ENCODE results near the gene MYH6.

DNA sequence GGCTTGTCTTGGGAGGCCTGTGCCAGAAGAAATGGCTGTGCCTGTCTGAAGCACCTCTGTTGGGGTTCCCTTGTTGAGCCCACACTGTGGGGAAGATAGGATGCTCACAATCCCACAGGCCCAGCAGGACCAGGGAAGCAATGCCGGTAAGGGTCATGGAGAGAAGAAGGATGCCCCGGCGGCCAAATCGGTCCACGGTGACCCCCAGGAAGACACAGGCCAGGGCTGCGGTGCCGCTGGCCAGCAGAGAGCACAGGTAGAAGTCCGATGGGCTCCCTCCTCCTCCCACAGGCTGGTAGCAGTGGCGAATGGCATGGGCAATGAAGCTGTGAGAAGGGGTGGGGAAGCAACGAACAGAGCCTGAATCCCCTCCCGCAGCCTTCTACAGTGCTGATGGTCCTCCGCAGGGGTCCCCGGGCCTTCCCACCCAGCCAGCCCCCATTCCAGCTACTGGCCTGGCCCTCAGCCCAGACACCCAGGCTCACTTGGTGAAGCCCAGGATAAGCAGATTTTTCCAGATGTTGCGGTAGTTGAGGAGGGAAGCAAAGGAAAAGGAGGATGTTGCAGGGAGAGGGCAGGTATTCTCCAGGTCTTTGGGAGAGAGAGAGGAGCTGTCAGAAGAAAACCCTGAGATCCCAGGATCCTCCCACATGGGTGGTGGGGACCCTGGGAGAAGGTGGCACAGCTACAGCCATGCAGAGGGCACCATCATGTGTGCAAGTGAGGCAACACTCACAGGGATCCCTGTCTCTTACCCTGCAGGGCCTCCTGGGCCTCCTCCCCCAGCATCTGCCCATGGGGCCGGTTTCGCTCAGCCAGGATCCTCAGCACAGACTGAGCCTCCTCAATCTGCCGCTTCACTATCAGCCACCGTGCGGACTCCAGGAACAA, 60.4 kb downstream of the MYH6 start:
- TF ChIP-seq, protein P1, sequence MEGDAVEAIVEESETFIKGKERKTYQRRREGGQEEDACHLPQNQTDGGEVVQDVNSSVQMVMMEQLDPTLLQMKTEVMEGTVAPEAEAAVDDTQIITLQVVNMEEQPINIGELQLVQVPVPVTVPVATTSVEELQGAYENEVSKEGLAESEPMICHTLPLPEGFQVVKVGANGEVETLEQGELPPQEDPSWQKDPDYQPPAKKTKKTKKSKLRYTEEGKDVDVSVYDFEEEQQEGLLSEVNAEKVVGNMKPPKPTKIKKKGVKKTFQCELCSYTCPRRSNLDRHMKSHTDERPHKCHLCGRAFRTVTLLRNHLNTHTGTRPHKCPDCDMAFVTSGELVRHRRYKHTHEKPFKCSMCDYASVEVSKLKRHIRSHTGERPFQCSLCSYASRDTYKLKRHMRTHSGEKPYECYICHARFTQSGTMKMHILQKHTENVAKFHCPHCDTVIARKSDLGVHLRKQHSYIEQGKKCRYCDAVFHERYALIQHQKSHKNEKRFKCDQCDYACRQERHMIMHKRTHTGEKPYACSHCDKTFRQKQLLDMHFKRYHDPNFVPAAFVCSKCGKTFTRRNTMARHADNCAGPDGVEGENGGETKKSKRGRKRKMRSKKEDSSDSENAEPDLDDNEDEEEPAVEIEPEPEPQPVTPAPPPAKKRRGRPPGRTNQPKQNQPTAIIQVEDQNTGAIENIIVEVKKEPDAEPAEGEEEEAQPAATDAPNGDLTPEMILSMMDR (IDR thresholded peaks at IDR 0.05): no peak
- TF ChIP-seq NR1H2 (CRISPR knock-in tag; IDR thresholded peaks at IDR 0.05) (no peak), SMAD3 (CRISPR knock-in tag; IDR thresholded peaks at IDR 0.05; ENCODE audit: borderline replicate concordance) (no peak), SP1 (CRISPR knock-in tag; conservative IDR thresholded peaks at IDR 0.05) (no peak), NFYB (CRISPR knock-in tag; conservative IDR thresholded peaks at IDR 0.05; ENCODE audit: low read depth) (no peak)
- TF ChIP-seq, protein P2, sequence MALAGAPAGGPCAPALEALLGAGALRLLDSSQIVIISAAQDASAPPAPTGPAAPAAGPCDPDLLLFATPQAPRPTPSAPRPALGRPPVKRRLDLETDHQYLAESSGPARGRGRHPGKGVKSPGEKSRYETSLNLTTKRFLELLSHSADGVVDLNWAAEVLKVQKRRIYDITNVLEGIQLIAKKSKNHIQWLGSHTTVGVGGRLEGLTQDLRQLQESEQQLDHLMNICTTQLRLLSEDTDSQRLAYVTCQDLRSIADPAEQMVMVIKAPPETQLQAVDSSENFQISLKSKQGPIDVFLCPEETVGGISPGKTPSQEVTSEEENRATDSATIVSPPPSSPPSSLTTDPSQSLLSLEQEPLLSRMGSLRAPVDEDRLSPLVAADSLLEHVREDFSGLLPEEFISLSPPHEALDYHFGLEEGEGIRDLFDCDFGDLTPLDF (CRISPR knock-in tag; IDR thresholded peaks at IDR 0.05): no peak
